ENCODE data around the gene PIP5K1C.

DNA sequence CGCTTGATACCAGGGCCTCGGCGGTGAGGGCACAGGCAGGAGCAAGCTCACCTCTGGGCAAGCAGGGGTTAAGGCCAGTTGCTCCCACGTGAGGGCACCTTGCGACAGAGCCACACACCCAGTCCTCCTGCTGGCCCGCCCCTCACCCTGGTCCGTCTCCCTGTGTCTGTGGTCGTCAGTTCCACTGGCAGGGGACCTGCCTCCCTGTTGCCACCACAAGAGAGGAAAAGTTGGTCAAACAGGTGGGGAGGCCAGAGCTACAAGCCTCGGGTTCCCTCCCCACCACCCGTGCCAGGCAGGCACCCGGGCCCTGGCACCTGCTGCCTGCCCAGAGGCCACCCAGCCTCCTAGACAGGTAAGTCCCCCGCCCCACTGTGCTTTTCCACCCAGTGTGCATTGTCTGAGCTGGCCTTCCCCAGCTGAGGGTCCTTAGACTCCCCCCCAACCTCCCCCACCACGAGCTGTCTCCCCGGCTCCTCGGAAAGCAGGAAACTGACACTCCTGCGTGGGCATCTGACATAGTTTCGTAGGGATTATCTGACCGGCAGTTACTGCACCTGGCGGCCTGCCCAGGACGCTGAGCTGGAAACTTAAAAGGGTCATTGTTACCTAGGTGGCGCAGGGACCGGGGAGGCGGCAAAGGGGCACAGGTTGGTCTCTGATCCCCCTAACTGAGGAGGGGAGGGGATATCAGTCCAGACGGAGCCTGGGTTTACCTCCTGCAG lies 8.1 kb upstream of the PIP5K1C start, which contains the start of gene TJP3:
- TF ChIP-seq, protein P1, sequence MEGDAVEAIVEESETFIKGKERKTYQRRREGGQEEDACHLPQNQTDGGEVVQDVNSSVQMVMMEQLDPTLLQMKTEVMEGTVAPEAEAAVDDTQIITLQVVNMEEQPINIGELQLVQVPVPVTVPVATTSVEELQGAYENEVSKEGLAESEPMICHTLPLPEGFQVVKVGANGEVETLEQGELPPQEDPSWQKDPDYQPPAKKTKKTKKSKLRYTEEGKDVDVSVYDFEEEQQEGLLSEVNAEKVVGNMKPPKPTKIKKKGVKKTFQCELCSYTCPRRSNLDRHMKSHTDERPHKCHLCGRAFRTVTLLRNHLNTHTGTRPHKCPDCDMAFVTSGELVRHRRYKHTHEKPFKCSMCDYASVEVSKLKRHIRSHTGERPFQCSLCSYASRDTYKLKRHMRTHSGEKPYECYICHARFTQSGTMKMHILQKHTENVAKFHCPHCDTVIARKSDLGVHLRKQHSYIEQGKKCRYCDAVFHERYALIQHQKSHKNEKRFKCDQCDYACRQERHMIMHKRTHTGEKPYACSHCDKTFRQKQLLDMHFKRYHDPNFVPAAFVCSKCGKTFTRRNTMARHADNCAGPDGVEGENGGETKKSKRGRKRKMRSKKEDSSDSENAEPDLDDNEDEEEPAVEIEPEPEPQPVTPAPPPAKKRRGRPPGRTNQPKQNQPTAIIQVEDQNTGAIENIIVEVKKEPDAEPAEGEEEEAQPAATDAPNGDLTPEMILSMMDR (IDR thresholded peaks at IDR 0.05), result no peak
- peak in 2 of 3 donors; percentile 56 to 69 for TF ChIP-seq POLR2A (IDR thresholded peaks at IDR 0.05)

Measured in body of pancreas (tissue), 4 donors.